CD8-positive, alpha-beta memory T cell (primary cell): ENCODE results near the gene ZDHHC14. TPM values are rescaled to one million over a fixed set of nuclear protein-coding genes. Genes with fewer than 3 reads are reported as not detected.

Experiments
- CTCF ChIA-PET: fragments of 350-600 bp; sonication (Branson Sonifier 250); formaldehyde crosslinking; loops from one replicate; lab custom pipeline; 2021; ENCODE audit warnings: antibody characterized with exemption; lab: Charles Lee
- POLR2A ChIA-PET: fragments of 350-600 bp; sonication (Branson Sonifier 250); formaldehyde crosslinking; loops from one replicate; lab custom pipeline; 2021; ENCODE audit warnings: antibody characterized with exemption; lab: Charles Lee
- DNase-seq, 5 donors: peaks; one replicate each; pipeline versions ENCODE4 v3.0.0 to v3.0.0-alpha.2; 2020 to 2022; ENCODE audit warnings: mixed read lengths in 1 of 5
- H3K27ac ChIP-seq: one replicate; pipeline ENCODE4 v1.7.0; 2013; ENCODE audit warnings: low read depth, mild to moderate bottlenecking, low read length, moderate library complexity
- H3K27me3 ChIP-seq: 2 replicates; pipeline ENCODE4 v1.7.0; 2013; ENCODE audit warnings: low read length, mild to moderate bottlenecking; ENCODE audit not compliant: insufficient read depth, poor library complexity, severe bottlenecking
- H3K36me3 ChIP-seq: 2 replicates; pipeline ENCODE4 v1.7.0; 2013; ENCODE audit warnings: mild to moderate bottlenecking, low read length, moderate library complexity; ENCODE audit not compliant: insufficient read depth
- H3K4me1 ChIP-seq: 2 replicates; pipeline ENCODE4 v1.7.0; 2013; ENCODE audit warnings: mild to moderate bottlenecking, low read length, moderate library complexity; ENCODE audit not compliant: insufficient read depth
- H3K4me3 ChIP-seq: 2 replicates; pipeline ENCODE4 v1.7.0; 2013; ENCODE audit warnings: mild to moderate bottlenecking, low read length
- H3K9me3 ChIP-seq: 2 replicates; pipeline ENCODE4 v1.7.0; 2013; ENCODE audit warnings: mild to moderate bottlenecking, low read length
- H3K27ac Mint-ChIP-seq, 8 donors: one replicate each; pipeline ENCODE4 v1.8.0; 2020 to 2021; ENCODE audit warnings: mixed read lengths in 8 of 8, mild to moderate bottlenecking in 6 of 8, inconsistent platforms in 3 of 8, moderate library complexity in 3 of 8
- H3K27me3 Mint-ChIP-seq, 2 donors: one replicate each; pipeline ENCODE4 v1.8.0; 2020 to 2021; ENCODE audit warnings: mixed read lengths in 2 of 2, mild to moderate bottlenecking in 1 of 2, moderate library complexity in 1 of 2
- H3K36me3 Mint-ChIP-seq, 3 donors: one replicate each; pipeline ENCODE4 v1.8.0; 2020 to 2021; ENCODE audit warnings: mixed read lengths in 3 of 3, inconsistent platforms in 1 of 3, mild to moderate bottlenecking in 1 of 3
- H3K4me1 Mint-ChIP-seq, 3 donors: one replicate each; pipeline ENCODE4 v1.8.0; 2020 to 2021; ENCODE audit warnings: mixed read lengths in 3 of 3, inconsistent platforms in 1 of 3, mild to moderate bottlenecking in 1 of 3
- H3K4me3 Mint-ChIP-seq, 7 donors: one replicate each; pipeline ENCODE4 v1.8.0; 2020 to 2021; ENCODE audit warnings: mixed read lengths in 7 of 7, mild to moderate bottlenecking in 6 of 7, moderate library complexity in 4 of 7, inconsistent platforms in 2 of 7
- H3K9me3 Mint-ChIP-seq, 5 donors: one replicate each; pipeline ENCODE4 v1.8.0; 2020 to 2022; ENCODE audit warnings: mixed read lengths in 5 of 5, mild to moderate bottlenecking in 3 of 5, moderate library complexity in 2 of 5, inconsistent platforms in 1 of 5
- polyA plus RNA-seq: library from polyadenylated mRNA; unstranded; fragments of 300-500 nt; fragmentation: Illumina TruSeq; gene quantifications from one replicate; pipeline ENCODE4 v1.2.3, GENCODE V29; 2021
- total RNA-seq, 2 experiments: library from RNA; stranded (reverse); gene quantifications; one replicate each; pipeline ENCODE4 v1.2.3, GENCODE V29; 2021

The ZDHHC14 gene
- total and polyA plus RNA-seq, 3 experiments from 2014 or later, result 4.2 to 8.1 (median 6.3) TPM

DNA sequence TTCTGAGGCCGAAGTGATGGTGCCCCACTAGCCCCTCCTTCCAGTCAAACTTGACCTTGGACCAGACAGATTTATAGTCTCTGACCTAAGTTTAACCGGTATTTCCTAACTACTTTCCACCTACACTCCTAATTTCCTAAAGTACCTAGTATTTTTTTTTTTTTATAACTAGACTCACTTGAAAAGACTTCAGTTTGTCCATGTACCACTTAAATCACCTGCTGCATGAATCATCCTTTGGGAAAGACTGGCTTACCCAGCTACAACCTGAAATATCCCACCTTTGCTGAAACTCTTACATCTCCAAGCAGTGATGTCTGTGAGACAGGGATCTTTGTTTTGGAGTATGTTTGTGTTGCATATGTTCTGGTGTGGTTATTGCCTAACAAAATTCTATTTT lies 71.1 kb downstream of the ZDHHC14 start:
- H3K4me3 ChIP-seq, result no peak overlapping the region
- H3K9me3 ChIP-seq, result no peaks in the 10 kb centered on the region
- peaks cover 0 to 1% of the 10 kb centered on the region in 2 donors for H3K27me3 Mint-ChIP-seq
- H3K9me3 Mint-ChIP-seq, result no peaks in the 10 kb centered on the region
- POLR2A ChIA-PET, result no interaction called here
- H3K4me1 ChIP-seq, result peaks cover 7% of the 10 kb centered on the region
- no peak overlapping the region for H3K4me3 Mint-ChIP-seq
- H3K27me3 ChIP-seq, result no peaks in the 10 kb centered on the region
- CTCF ChIA-PET, result no interaction called here
- H3K4me1 Mint-ChIP-seq, result peaks cover 7% of the 10 kb centered on the region in 3 donors
- H3K27ac Mint-ChIP-seq, result no peak overlapping the region
- no peak overlapping the region for H3K27ac ChIP-seq
- H3K36me3 Mint-ChIP-seq, result peaks cover 0 to 8% (median 0%) of the 10 kb centered on the region in 3 donors
- DNase-seq, result no peak
- H3K36me3 ChIP-seq, result no peaks in the 10 kb centered on the region

DNA sequence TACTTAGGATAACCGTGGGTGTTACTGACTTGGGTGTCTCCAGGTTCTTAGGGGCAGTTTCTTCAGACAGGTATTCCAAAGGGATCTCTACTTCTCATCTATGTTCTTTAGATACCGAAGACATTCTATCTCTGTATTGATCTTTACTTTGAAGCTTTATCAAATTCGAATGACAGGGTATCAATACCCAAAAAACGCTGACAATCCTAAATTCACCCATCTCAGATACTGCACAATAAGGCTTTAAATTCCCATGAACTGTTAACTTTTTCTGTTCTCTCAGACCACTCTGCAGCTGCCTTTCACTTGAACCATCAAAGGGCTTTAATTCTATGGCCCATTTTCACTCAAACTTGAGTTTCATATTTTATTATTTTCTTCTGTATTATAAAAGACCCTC lies 72.1 kb downstream of the ZDHHC14 start:
- Mint-ChIP-seq H3K27me3 (peaks cover 0 to 1% of the 10 kb centered on the region in 2 donors), H3K27ac (no peak overlapping the region), H3K9me3 (no peaks in the 10 kb centered on the region), H3K4me1 (peaks cover 7 to 11% (median 7%) of the 10 kb centered on the region in 3 donors), H3K36me3 (peaks cover 0 to 8% (median 0%) of the 10 kb centered on the region in 3 donors), H3K4me3 (no peak overlapping the region)
- no peaks in the 10 kb centered on the region for H3K9me3 ChIP-seq
- DNase-seq, result no peak
- H3K4me3 ChIP-seq, result no peak overlapping the region
- H3K4me1 ChIP-seq, result peaks cover 7% of the 10 kb centered on the region
- CTCF ChIA-PET, result no interaction called here
- POLR2A ChIA-PET, result no interaction called here
- H3K27me3 ChIP-seq, result no peaks in the 10 kb centered on the region
- H3K27ac ChIP-seq, result no peak overlapping the region
- no peaks in the 10 kb centered on the region for H3K36me3 ChIP-seq

DNA sequence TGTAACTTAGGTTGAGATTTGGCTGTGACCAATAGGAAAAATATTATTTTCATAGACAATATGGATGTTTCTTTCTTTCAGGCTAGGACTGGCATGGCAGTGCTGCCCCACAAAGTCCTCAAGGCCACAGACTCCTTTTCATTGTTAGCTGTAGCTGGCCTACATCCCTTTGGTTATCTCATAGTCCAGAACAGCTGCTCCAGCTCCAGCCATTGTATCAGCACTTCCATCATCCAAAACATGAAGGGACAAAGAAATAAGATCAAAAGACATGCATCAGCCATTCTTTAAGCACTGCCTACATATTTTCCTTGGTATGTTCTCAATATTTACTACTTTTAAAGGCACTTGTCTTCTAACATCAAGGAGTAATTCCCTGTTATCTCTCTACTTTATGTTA lies 73.0 kb downstream of the ZDHHC14 start:
- Histone ChIP-seq H3K9me3 (no peaks in the 10 kb centered on the region), H3K4me3 (no peak overlapping the region), H3K27ac (no peak overlapping the region), H3K4me1 (peaks cover 7% of the 10 kb centered on the region), H3K27me3 (no peaks in the 10 kb centered on the region), H3K36me3 (no peaks in the 10 kb centered on the region)
- peaks cover 7 to 11% (median 7%) of the 10 kb centered on the region in 3 donors for H3K4me1 Mint-ChIP-seq
- CTCF ChIA-PET, result no interaction called here
- DNase-seq, result no peak
- no peaks in the 10 kb centered on the region for H3K9me3 Mint-ChIP-seq
- H3K36me3 Mint-ChIP-seq, result peaks cover 0 to 8% (median 0%) of the 10 kb centered on the region in 3 donors
- no peak overlapping the region for H3K4me3 Mint-ChIP-seq
- peaks cover 0 to 1% of the 10 kb centered on the region in 2 donors for H3K27me3 Mint-ChIP-seq
- H3K27ac Mint-ChIP-seq, result peak overlapping the region in 1 of 8 donors; percentile 19
- POLR2A ChIA-PET, result no interaction called here

DNA sequence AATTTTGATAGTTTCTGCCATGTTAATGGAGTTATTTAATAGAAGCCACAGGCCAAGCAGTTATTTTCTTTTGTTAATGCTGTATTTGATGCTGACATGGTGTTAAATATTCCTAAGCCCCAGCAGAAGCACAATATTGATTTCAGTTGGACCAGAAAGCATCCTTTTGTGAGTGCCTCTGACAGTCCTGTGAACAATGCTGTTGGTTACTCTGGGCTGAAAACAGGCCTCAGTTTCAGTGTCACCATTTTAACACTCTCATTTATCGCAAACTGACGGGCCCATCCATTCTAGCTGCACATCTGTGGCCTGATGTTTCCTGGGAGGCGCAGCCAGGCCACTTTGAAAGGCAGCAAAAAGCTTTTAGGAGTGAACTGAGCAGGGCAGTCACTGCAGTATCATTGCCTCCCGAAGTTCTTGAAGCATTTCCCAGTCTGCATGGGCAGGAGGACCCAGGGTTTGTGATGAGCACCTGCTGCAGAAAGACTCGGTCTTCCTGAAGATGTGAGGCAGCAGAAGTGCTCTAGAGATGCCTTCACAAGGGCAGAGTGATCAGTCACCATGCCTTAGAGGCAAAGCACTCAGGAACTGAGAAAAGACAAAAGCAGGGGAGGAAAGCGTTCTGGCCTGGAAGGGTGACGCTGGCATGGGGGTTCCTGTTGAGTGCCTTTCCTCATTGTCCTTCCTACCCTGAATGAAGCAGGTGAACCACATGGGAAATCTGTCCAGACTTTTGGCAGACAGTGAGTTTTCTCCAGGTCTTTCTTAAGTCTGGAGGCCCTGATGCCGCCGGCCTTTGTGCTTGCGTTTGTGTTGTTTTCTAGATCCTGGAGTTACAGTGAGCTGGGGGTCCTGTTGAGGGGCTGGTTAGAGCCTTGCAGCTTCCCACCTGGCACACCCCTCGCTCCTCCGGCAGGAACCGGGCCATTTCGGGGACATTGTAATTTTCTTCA lies 74.0 kb downstream of the ZDHHC14 start:
- Histone ChIP-seq H3K4me1 (peaks cover 7% of the 10 kb centered on the region), H3K9me3 (no peaks in the 10 kb centered on the region), H3K27ac (no peak overlapping the region), H3K36me3 (no peaks in the 10 kb centered on the region), H3K4me3 (no peak overlapping the region), H3K27me3 (no peaks in the 10 kb centered on the region)
- no peak for DNase-seq
- POLR2A ChIA-PET, result no interaction called here
- Mint-ChIP-seq H3K9me3 (no peaks in the 10 kb centered on the region), H3K36me3 (peaks cover 0 to 8% (median 0%) of the 10 kb centered on the region in 3 donors), H3K4me3 (no peak overlapping the region), H3K27me3 (peaks cover 0 to 1% of the 10 kb centered on the region in 2 donors), H3K27ac (no peak overlapping the region), H3K4me1 (peaks cover 7 to 14% (median 12%) of the 10 kb centered on the region in 3 donors)
- CTCF ChIA-PET, result interaction anchor here (1.6 kb wide), 1 partner anchor 212 kb away, joined by 3 read pairs; no protein-coding TSS in a partner anchor

DNA sequence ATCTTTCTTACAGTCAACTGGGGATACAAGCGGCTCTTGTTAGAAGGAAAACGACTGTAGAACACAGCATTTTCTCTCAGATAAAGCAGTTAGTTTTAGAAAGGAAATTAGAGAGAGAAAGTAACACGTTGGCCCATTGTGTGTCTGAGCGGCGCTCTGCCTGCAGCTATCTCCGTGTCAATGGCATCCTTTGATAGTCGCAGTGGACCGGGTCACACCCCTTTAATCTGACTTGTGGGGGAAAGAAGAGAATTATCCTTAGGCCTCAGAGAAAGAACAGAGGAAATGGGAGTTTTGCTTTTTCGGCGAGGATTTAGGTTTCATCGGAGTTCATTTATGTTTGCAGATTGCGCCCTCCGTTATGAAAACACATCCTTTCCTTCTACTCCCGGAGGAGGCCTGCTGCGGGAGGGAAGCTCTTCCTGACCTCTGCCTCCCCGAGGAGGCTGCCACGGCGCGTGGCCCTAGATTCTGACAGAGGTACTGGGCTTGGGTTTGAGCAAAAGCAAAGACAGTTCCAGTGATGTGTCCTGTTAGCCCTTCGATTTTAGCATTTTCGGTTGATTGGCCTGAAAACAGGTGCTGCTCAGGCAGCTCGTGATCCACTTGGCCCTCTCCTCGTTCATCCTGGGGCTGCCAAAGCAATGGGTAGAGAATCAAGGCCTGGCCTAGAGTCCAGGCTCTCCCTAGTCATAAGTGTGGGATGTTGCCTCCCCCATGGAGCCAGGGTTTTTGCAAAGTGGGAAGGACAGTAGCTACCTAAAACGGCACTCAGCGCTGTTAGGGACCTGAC lies 74.9 kb downstream of the ZDHHC14 start:
- H3K9me3 Mint-ChIP-seq, result no peaks in the 10 kb centered on the region
- H3K4me3 ChIP-seq, result no peak overlapping the region
- POLR2A ChIA-PET, result no interaction called here
- CTCF ChIA-PET, result interaction anchor here (1.6 kb wide), 1 partner anchor 211 kb away, joined by 3 read pairs; no protein-coding TSS in a partner anchor
- peak overlapping the region in 5 of 8 donors; percentile 5 to 95 (median 61) for H3K27ac Mint-ChIP-seq
- no peak overlapping the region for H3K27ac ChIP-seq
- H3K36me3 Mint-ChIP-seq, result peaks cover 0 to 8% (median 0%) of the 10 kb centered on the region in 3 donors
- H3K27me3 ChIP-seq, result no peaks in the 10 kb centered on the region
- peaks cover 0 to 1% of the 10 kb centered on the region in 2 donors for H3K27me3 Mint-ChIP-seq
- H3K4me1 ChIP-seq, result peaks cover 13% of the 10 kb centered on the region
- no peaks in the 10 kb centered on the region for H3K9me3 ChIP-seq
- H3K36me3 ChIP-seq, result no peaks in the 10 kb centered on the region
- H3K4me1 Mint-ChIP-seq, result peaks cover 14 to 19% (median 19%) of the 10 kb centered on the region in 3 donors
- H3K4me3 Mint-ChIP-seq, result peak overlapping the region in 1 of 7 donors; percentile 49
- DNase-seq, result no peak

DNA sequence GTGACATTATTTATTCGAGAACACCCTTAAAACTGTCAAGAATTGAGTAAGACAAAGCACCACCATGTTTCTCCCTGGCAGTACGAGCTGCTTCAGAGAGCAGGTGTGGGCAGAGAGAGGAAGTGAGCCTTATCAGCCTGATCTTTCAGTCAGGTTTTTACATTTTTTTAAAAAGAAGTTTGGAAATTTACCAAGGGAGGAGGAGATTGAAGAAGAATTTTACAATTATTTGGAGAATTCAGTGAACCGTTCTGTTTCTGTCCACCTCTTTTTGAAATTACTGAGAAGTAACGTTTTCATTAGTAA lies 75.5 kb downstream of the ZDHHC14 start:
- H3K4me3 ChIP-seq, result no peak overlapping the region
- Mint-ChIP-seq H3K9me3 (no peaks in the 10 kb centered on the region), H3K27me3 (peaks cover 0 to 1% of the 10 kb centered on the region in 2 donors), H3K27ac (peak overlapping the region in 5 of 8 donors; percentile 5 to 95 (median 61)), H3K4me3 (peak overlapping the region in 1 of 7 donors; percentile 49), H3K4me1 (peaks cover 19 to 24% (median 24%) of the 10 kb centered on the region in 3 donors), H3K36me3 (peaks cover 0 to 8% (median 0%) of the 10 kb centered on the region in 3 donors)
- no peaks in the 10 kb centered on the region for H3K36me3 ChIP-seq
- H3K27ac ChIP-seq, result no peak overlapping the region
- no peak for DNase-seq
- ChIA-PET POLR2A (no interaction called here), CTCF (no interaction called here)
- no peaks in the 10 kb centered on the region for H3K27me3 ChIP-seq
- H3K9me3 ChIP-seq, result no peaks in the 10 kb centered on the region
- H3K4me1 ChIP-seq, result peaks cover 18% of the 10 kb centered on the region

DNA sequence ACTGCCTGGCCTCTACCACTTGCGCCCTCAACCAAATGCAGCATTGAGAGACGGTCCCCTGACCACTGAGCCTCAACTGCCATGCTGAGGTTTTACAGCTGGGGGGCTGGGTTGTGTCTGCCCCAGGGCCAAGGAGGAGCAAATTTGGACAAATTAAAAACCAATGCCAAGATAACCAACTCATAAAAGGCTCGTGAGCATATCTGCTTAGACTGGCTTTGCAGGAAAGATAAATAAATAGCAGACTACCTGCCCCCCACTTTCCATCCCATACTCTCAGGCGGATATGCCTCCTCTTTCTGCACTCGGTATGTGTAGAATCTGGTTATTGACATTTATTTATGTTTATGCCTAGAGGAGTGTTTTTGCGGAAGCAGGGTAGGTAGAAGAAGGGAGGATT lies 76.8 kb downstream of the ZDHHC14 start:
- Mint-ChIP-seq H3K4me1 (peaks cover 19 to 24% (median 24%) of the 10 kb centered on the region in 3 donors), H3K27me3 (peaks cover 0 to 1% of the 10 kb centered on the region in 2 donors), H3K9me3 (no peaks in the 10 kb centered on the region), H3K27ac (no peak overlapping the region), H3K36me3 (peaks cover 0 to 8% (median 0%) of the 10 kb centered on the region in 3 donors), H3K4me3 (no peak overlapping the region)
- no peak overlapping the region for H3K27ac ChIP-seq
- no peak overlapping the region for H3K4me3 ChIP-seq
- ChIA-PET POLR2A (no interaction called here), CTCF (no interaction called here)
- H3K4me1 ChIP-seq, result peaks cover 18% of the 10 kb centered on the region
- no peak for DNase-seq
- no peaks in the 10 kb centered on the region for H3K9me3 ChIP-seq
- no peaks in the 10 kb centered on the region for H3K27me3 ChIP-seq
- no peaks in the 10 kb centered on the region for H3K36me3 ChIP-seq
